Measurements from ENCODE around the gene FAF1.

Gene FAF1

DNA sequence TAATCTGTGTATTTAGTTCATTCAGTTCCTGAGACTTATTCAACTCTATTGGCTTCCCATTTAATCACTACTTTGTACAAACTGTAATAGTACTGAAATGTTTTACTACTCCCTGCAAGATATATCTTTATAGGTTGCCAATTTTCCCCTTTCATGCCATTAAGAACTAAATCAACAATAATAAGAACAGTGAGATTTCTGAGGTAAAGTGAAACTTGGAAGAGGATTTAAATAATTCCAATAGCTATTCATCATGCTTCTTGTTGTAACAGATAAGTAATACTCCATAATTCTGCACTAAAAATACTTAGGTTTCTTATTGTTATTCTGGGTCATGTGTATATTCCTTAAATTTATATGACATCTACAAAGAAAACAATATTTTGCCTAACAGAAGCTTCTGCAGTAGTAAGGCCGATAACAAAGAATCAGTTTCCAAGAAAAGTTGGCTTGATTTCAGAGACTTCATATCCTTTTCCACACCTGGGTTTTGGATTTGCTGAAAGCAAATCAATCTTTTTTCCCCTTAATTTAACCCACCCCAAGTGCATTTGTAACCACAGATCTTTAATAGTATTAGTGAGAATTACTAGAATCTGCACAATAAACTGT is 258.3 kb downstream of the FAF1 start:
- no peak for DNase-seq (ENCODE audit: low spot score)

- DNase-seq (ENCODE audit: low spot score), result no peak
Measured at GRCh38 chr1:50700621-50701020, 259.4 kb downstream of the FAF1 start.

GRCh38 chr1:50700214-50700613 is 259.9 kb downstream of the FAF1 start:
- no peak for DNase-seq (ENCODE audit: low spot score)

- DNase-seq (ENCODE audit: low spot score), result no peak
Measured at GRCh38 chr1:50699795-50700194, 260.3 kb downstream of the FAF1 start.

DNA sequence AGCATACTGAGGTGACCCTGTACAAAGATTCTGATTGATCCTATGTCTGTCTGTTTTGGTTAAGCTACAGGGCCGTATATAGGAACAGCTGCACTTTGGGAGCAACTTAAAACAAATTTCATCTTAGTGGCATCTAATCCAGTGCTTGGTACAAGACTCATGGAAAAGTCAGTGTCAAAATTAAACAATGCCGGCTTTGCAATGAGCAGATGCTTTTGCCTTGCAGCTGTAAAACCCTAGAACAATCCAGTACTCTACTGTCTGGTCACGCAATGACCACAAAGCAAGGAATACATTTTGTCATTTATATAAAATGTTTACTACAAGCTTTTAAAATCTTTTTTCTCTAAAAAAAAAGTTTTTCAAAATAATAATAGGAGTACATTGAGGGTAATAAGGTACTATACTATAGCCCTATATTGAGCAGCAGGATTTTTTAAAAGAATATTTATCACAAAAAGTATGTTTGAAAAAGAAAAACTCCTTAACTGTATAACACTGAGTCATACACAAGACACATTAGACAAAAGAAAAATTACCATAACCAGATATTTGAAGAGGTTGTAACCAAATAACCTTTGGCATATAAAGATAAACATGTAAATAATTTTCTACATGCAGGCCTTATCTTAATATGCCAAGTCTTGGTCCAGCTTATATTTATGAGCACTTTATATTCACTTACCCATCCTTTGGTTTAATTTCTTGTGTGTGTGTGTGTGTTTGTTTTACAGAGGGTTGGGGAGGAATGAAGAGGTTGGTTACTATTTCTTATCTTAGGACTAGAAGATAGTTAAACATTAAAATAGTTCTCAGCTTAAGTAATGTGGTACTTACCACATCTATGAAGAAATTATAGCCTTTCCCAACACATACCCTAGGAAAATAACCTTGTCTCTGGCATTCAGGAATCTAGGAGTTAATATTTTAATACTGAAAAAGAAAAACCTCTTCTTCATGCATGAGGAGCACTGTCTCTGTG is 262.3 kb downstream of the FAF1 start:
- no peak for DNase-seq (ENCODE audit: low spot score)

DNA sequence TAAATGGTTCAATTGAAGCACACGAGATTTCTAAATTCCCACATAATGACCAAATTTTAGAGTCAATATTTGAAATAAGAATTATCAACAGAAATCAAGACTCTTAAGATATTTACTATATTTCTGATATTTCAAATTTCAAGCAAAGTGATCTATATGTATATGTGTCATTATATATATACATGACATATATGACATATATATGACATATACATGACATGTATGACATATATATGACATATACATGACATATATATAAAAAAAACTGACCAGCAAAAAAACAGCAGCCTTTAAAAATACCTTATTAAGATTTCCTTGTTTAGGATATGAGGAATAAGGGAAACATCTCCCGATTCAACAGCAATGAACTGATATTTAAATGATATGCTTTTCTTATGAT is 266.2 kb downstream of the FAF1 start:
- no peak for DNase-seq (ENCODE audit: low spot score)

DNA sequence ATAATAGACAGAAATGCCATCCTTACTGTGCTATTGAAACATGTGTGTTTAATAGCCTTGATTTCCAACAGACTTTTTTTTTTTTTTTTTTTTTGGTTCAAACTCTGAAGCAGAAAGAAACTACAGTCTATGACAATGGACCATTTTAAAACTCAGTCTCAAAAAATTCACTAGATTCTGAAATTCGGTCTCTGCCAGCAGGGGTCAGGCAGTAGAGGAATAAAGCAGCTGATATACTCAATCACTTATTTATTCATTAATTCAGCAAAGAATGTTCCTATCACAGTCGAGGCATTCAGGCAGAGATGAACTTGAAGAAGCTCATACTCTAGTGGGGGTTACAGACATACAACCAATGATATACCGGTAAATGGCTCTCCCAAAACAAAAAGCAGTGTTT is 275.9 kb downstream of the FAF1 start:
- no peak for DNase-seq (ENCODE audit: low spot score)

- DNase-seq (ENCODE audit: low spot score), result no peak
Measured at GRCh38 chr1:50681931-50682330, 278.1 kb downstream of the FAF1 start.

GRCh38 chr1:50667710-50668356 is 292.2 kb downstream of the FAF1 start:
- no peak for DNase-seq (ENCODE audit: low spot score)

DNA sequence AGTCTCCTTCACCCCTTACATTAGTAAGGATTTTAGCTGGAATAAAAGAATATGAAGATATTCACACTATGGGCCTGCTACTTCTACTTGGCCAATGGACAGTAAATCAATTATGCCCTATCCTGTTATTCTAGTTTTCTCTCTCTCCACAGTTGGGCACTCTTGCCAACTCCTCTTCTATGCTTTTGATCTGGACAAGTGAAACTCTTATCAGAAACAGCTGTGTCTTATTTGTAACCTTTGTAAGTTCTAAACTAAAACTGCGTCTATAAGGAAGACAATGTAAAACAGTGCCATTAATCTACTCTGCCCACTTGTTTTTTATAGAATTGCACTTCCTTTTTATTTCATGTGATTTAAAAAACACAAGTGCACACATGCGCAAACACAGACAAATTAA is 292.8 kb downstream of the FAF1 start:
- no peak for DNase-seq (ENCODE audit: low spot score)

- no peak for DNase-seq (ENCODE audit: low spot score)
Measured at GRCh38 chr1:50666849-50667248, 293.2 kb downstream of the FAF1 start.

GRCh38 chr1:50665413-50665812 is 294.7 kb downstream of the FAF1 start:
- DNase-seq (ENCODE audit: low spot score), result no peak

GRCh38 chr1:50661626-50662025 is 298.4 kb downstream of the FAF1 start:
- DNase-seq (ENCODE audit: low spot score), result no peak

GRCh38 chr1:50659107-50659662 is 300.9 kb downstream of the FAF1 start:
- DNase-seq (ENCODE audit: low spot score), result no peak

DNA sequence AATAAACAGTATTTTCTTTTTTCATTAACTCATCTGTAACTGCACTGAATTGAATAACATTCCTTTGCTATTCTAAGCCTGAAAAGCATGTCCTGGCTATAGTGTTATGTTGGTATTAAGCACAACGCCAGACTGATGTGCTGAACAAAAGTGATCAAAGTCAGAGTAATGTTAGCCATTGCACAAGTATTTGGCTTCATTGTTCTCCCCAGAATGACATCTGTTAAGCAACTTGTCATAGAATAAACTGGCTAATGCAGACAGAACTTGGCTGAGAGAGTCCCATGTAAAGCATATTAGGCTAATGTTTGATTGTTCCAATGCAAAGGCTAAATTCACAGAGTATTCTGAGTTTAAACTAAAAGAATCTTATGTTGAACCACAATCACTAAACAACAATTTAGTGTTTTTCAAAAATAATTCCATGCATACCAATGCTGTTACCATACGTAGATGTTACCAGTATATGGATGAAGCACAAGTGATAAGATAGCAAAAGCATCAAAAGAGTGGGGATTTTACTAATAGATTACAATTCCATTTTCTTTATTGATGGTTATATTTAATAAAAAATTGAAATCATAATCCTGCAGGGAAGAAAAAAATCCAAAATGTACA is 301.5 kb downstream of the FAF1 start:
- no peak for DNase-seq (ENCODE audit: low spot score)

- DNase-seq (ENCODE audit: low spot score), result no peak
Measured at GRCh38 chr1:50656931-50657330, 303.1 kb downstream of the FAF1 start.

DNA sequence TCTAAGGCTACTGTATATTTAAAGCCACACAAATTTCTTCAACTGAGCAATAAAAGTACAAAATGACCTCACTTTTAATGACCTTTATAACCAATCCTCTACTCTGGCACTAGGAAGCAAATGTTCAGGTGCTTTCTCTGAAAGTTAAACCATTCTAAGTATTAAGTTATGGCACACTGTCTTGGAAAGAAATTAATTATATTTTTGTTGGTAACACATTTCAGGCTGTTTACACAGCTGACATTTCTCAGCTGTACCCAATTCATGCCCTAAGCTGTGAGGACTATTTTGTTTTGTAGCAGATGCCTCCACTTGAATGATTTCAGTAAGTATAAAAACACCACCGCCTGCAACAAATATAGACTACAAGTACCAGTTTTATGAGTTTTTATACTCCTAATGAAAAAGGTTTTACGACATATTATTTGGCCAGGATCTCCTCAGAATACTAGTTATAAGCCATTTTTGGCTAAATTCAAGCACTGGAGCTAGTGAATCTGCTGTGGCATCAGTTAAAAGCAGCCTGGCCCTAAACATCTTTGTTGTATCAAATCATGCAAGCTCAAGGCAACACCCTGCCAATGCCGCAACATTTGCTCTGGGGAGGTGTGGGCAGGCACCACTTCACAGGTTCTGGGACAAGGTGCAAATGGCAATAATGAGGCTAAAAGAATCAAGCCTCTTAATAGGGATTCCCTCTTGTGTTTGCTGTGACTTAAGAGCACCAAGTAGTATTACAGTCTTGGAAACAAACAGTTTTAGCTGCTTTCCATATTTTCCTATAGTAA is 308.4 kb downstream of the FAF1 start:
- DNase-seq (ENCODE audit: low spot score), result no peak

GRCh38 chr1:50646526-50646925 is 313.5 kb downstream of the FAF1 start:
- no peak for DNase-seq (ENCODE audit: low spot score)

DNA sequence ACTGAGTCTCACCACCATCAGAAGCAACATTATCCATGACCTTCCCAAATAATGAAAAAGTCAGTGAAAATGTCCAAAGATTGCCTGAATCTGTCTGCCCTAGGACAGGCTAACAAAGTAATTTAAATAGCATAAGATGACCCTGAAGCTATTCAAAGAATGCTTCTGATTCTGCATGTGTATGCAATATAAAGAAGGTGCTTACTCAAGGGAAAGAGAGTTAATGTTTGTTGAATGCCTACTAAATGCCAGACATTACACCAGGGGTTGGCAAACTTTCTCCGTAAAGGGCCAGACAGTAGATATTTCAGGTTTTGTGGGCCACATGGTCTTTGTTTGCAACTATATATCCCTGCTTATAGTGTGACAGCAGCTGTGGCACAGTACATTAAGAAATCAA is 314.9 kb downstream of the FAF1 start:
- no peak for DNase-seq (ENCODE audit: low spot score)

GRCh38 chr1:50644447-50645105 is 315.5 kb downstream of the FAF1 start:
- no peak for DNase-seq (ENCODE audit: low spot score)

DNA sequence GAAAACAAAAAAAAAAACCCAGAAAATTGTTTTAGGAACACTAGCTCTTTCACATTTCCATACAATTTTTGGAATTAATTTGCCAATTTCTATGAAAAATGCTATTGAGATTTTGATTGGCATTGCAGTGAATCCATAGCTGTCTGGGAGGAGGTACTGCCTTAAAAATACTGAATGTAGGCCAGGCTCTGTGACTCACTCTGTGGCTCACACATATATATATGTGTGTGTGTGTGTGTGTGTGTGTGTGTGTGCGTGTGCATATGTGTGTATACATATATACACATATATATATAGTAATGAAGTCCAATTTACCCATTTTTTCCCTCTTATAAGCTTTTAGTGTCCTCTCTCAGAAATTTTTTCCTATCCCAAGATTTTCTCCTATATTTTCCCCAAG is 322.6 kb downstream of the FAF1 start:
- DNase-seq (ENCODE audit: low spot score), result no peak

Measured in HuH-7.5 (cell line).